Activated CD4-positive, alpha-beta memory T cell treated with anti-CD3 and anti-CD28 coated beads for 36 hours (primary cell): ENCODE measurements around the gene RNF212B. TPM values are rescaled to one million over a fixed set of nuclear protein-coding genes. Genes with fewer than 3 reads are reported as not detected.

Experiments
- CTCF ChIA-PET: fragments of 350-600 bp; sonication (Branson Sonifier 250); formaldehyde crosslinking; loops from one replicate; lab custom pipeline; 2021; ENCODE audit warnings: antibody characterized with exemption, inconsistent platforms; lab: Charles Lee
- POLR2A ChIA-PET: fragments of 350-600 bp; sonication (Branson Sonifier 250); formaldehyde crosslinking; loops from one replicate; lab custom pipeline; 2021; ENCODE audit warnings: antibody characterized with exemption; lab: Charles Lee
- DNase-seq: peaks from one replicate; pipeline ENCODE4 v3.0.0-alpha.2; 2020
- H3K27ac Mint-ChIP-seq: one replicate; pipeline ENCODE4 v1.8.0; 2021; ENCODE audit warnings: mixed read lengths
- H3K27me3 Mint-ChIP-seq: one replicate; pipeline ENCODE4 v1.8.0; 2021; ENCODE audit warnings: mixed read lengths
- H3K36me3 Mint-ChIP-seq: one replicate; pipeline ENCODE4 v1.8.0; 2021; ENCODE audit warnings: mixed read lengths
- H3K4me1 Mint-ChIP-seq: one replicate; pipeline ENCODE4 v1.8.0; 2021; ENCODE audit warnings: low read depth, mixed read lengths
- H3K4me3 Mint-ChIP-seq: one replicate; pipeline ENCODE4 v1.8.0; 2021; ENCODE audit warnings: mild to moderate bottlenecking, mixed read lengths
- H3K9me3 Mint-ChIP-seq: one replicate; pipeline ENCODE4 v1.8.0; 2021; ENCODE audit warnings: mixed read lengths
- intact Hi-C: fragments of 100-400 bp; cut with micrococcal nuclease; formaldehyde crosslinking; loops from one replicate; pipeline ENCODE4 v1.15.1; 2023
- total RNA-seq, 2 experiments: library from RNA; stranded (reverse); gene quantifications; one replicate each; pipeline ENCODE4 v1.2.3, GENCODE V29; 2021

RNF212B gene
- total RNA-seq, 2 experiments from 2014 or later = not detected

- ChIA-PET CTCF (interaction anchor here (0.9 to 1.6 kb wide), 3 partner anchors 12 to 239 kb away, joined by 3 to 6 read pairs (median 3); no protein-coding TSS in a partner anchor), POLR2A (no interaction called here)
- Mint-ChIP-seq H3K9me3 (no peaks in the 10 kb centered on the region), H3K4me3 (no peak overlapping the region), H3K27ac (no peak overlapping the region), H3K36me3 (no peaks in the 10 kb centered on the region), H3K27me3 (peaks cover 22% of the 10 kb centered on the region), H3K4me1 (peaks cover 4% of the 10 kb centered on the region)
- intact Hi-C loops = no loop called here
- no peak for DNase-seq
Measured at GRCh38 chr14:23307687-23308644, 70.2 kb downstream of the RNF212B start.

- Mint-ChIP-seq H3K4me1 (no peaks in the 10 kb centered on the region), H3K36me3 (no peaks in the 10 kb centered on the region), H3K27ac (no peak overlapping the region), H3K9me3 (no peaks in the 10 kb centered on the region), H3K27me3 (peaks cover 22% of the 10 kb centered on the region), H3K4me3 (no peak overlapping the region)
- intact Hi-C loops = no loop called here
- no peak for DNase-seq
- POLR2A ChIA-PET = no interaction called here
- CTCF ChIA-PET = no interaction called here
Measured at GRCh38 chr14:23308721-23309445, 71.1 kb downstream of the RNF212B start.

- POLR2A ChIA-PET = no interaction called here
- no peak overlapping the region for H3K27ac Mint-ChIP-seq
- H3K4me3 Mint-ChIP-seq = no peak overlapping the region
- H3K4me1 Mint-ChIP-seq = no peaks in the 10 kb centered on the region
- H3K9me3 Mint-ChIP-seq = no peaks in the 10 kb centered on the region
- H3K27me3 Mint-ChIP-seq = peaks cover 24% of the 10 kb centered on the region
- no peaks in the 10 kb centered on the region for H3K36me3 Mint-ChIP-seq
- no peak for DNase-seq
- CTCF ChIA-PET = interaction anchor here (1.9 kb wide), 1 partner anchor 24 kb away, joined by 4 read pairs; the partner anchor contains the start of gene HOMEZ
- intact Hi-C loops = no loop called here
Measured at GRCh38 chr14:23310546-23310945, 72.8 kb downstream of the RNF212B start.

GRCh38 chr14:23316300-23316699 is 78.6 kb downstream of the RNF212B start:
- no peaks in the 10 kb centered on the region for H3K9me3 Mint-ChIP-seq
- H3K27me3 Mint-ChIP-seq = peaks cover 1% of the 10 kb centered on the region
- H3K4me3 Mint-ChIP-seq = no peak overlapping the region
- POLR2A ChIA-PET = no interaction called here
- intact Hi-C loops = no loop called here
- H3K27ac Mint-ChIP-seq = no peak overlapping the region
- peaks cover 8% of the 10 kb centered on the region for H3K4me1 Mint-ChIP-seq
- no peak for DNase-seq
- no peaks in the 10 kb centered on the region for H3K36me3 Mint-ChIP-seq
- CTCF ChIA-PET = no interaction called here

GRCh38 chr14:23319746-23320583 is 82.2 kb downstream of the RNF212B start:
- peak overlapping the region; percentile 90 for H3K27ac Mint-ChIP-seq
- ChIA-PET CTCF (interaction anchor here (0.7 to 4.8 kb wide), 12 partner anchors 14 to 262 kb away, joined by 3 to 76 read pairs (median 6); partner anchors contain the start of genes ACIN1, BCL2L2, C14orf119 and CDH24), POLR2A (interaction anchor here (1.2 to 4.5 kb wide), 3 partner anchors 18 to 794 kb away, joined by 6 to 102 read pairs (median 17); partner anchors contain the start of genes ACIN1, C14orf119, DCAF11 and NRL)
- peaks cover 23% of the 10 kb centered on the region for H3K4me1 Mint-ChIP-seq
- peak overlapping the region; percentile 92 for H3K4me3 Mint-ChIP-seq
- H3K27me3 Mint-ChIP-seq = peaks cover 1% of the 10 kb centered on the region
- DNase-seq = no peak
- intact Hi-C loops = loop anchor here (2.0 kb wide), 1 partner anchor 231 kb away; the partner anchor contains the start of gene ZFHX2
- peaks cover 15% of the 10 kb centered on the region for H3K36me3 Mint-ChIP-seq
- no peaks in the 10 kb centered on the region for H3K9me3 Mint-ChIP-seq

- Mint-ChIP-seq H3K4me1 (peaks cover 23% of the 10 kb centered on the region), H3K27ac (peak within 1 kb of the TSS; percentile 90), H3K4me3 (peak within 1 kb of the TSS; percentile 92), H3K27me3 (no peaks in the 10 kb centered on the region), H3K36me3 (peaks cover 21% of the 10 kb centered on the region), H3K9me3 (no peaks in the 10 kb centered on the region)
- DNase-seq = peak; percentile 99
- POLR2A ChIA-PET = interaction anchor here (0.6 to 4.5 kb wide), 10 partner anchors 19 to 921 kb away, joined by 3 to 102 read pairs (median 5); partner anchors contain the start of genes ACIN1, AP1G2, C14orf119 and DCAF11
- CTCF ChIA-PET = interaction anchor here (0.6 to 4.8 kb wide), 21 partner anchors 15 to 921 kb away, joined by 3 to 76 read pairs (median 6); partner anchors contain the start of genes ACIN1, BCL2L2, C14orf119 and CDH24
- intact Hi-C loops = loop anchor here (1.0 to 2.0 kb wide), 6 partner anchors 20 to 793 kb away; partner anchors contain the start of genes ACIN1, C14orf119, DCAF11 and HOMEZ
Measured at GRCh38 chr14:23320584-23321571, 83.1 kb downstream of the RNF212B start, which contains the start of gene PABPN1. Gene PABPN1 (plus strand): TSS chr14:23321457. CDS start chr14:23321470, 13 bp downstream.

GRCh38 chr14:23321572-23322547 is 84.1 kb downstream of the RNF212B start:
- Mint-ChIP-seq H3K4me1 (peaks cover 23% of the 10 kb centered on the region), H3K9me3 (no peaks in the 10 kb centered on the region), H3K36me3 (peaks cover 24% of the 10 kb centered on the region), H3K27ac (peak overlapping the region; percentile 89), H3K4me3 (peak overlapping the region; percentile 78), H3K27me3 (no peaks in the 10 kb centered on the region)
- ChIA-PET POLR2A (interaction anchor here (0.6 to 4.5 kb wide), 11 partner anchors 9 to 1129 kb away, joined by 3 to 102 read pairs (median 4); partner anchors contain the start of genes ACIN1, C14orf119, HOMEZ and PPP1R3E), CTCF (interaction anchor here (0.6 to 4.8 kb wide), 20 partner anchors 11 to 920 kb away, joined by 3 to 76 read pairs (median 5); partner anchors contain the start of genes CDH24, HOMEZ, PPP1R3E and TINF2)
- intact Hi-C loops = loop anchor here (1.0 to 2.0 kb wide), 7 partner anchors 21 to 792 kb away; partner anchors contain the start of genes ACIN1, C14orf119, DCAF11 and HOMEZ
- DNase-seq = peak; percentile 86
